Measurements from ENCODE around the gene CEACAM16. TPM values are rescaled to one million over a fixed set of nuclear protein-coding genes. Genes with fewer than 3 reads are reported as not detected.
A peak's percentile ranks its signal among the peaks of the same experiment; 100 is the strongest.

The CEACAM16 gene
- total and polyA plus RNA-seq, 9 of the 15 experiments (the other 6 are each of a cell fraction or from before 2014, with no cell fraction given), result not detected

DNA sequence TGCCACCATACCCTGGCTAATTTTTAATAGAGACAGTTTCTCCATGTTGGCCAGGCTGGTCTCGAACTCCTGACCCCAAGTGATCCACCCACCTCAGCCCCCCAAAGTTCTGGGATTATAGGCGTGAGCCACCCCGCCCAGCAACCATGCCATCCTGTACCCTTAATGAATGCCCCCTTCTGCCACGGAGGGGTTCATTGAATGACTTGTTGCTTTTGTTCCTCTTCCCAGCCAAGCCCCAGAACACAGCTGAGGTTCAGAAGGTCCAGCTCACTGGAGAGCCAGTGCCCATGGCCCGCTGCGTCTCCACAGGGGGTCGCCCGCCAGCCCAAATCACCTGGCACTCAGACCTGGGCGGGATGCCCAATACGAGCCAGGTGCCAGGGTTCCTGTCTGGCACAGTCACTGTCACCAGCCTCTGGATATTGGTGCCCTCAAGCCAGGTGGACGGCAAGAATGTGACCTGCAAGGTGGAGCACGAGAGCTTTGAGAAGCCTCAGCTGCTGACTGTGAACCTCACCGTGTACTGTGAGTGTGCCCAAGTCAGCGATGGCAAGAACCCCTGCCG, 49.3 kb upstream of the CEACAM16 start:
- FAIRE-seq (no peak), ATAC-seq (no peak), DNase-seq (ENCODE audit: extremely low read depth in 1 of 4, low spot score in 3 of 4) (no peak)
- peaks cover 25% of the 10 kb centered on the region; the same call in 2 of the 3 replicates for H3K36me3 ChIP-seq (ENCODE audit: control insufficient read depth, insufficient read depth, low read length)
- H3K9me3 ChIP-seq (replicated peaks; ENCODE audit: control insufficient read depth, insufficient read depth, low read depth, low read length), result no peaks in the 10 kb centered on the region
- BruUV-seq (replicated peaks), result no TSS peak
- ChIA-PET POLR2A (interaction anchor here (1.6 kb wide), 1 partner anchor 8 kb away, joined by 5 read pairs; no protein-coding TSS in a partner anchor), CTCF (ENCODE audit: low intra/inter-chr PET ratio) (no interaction called here)
- peaks cover 0 to 14% of the 10 kb centered on the region in 2 experiments; a peak in 2 of 5 replicates for H3K4me1 ChIP-seq (replicated peaks in 1 of 2; ENCODE audit: control insufficient read depth in 2 of 2, insufficient read depth in 2 of 2, low read length in 2 of 2)
- H3K27me3 ChIP-seq (ENCODE audit: control insufficient read depth in 2 of 2, insufficient read depth in 2 of 2, low read length in 2 of 2), result no peaks in the 10 kb centered on the region
- H4K20me1 ChIP-seq (replicated peaks; ENCODE audit: control insufficient read depth, insufficient read depth, low read length), result no peaks in the 10 kb centered on the region
- H3K79me2 ChIP-seq (ENCODE audit: control insufficient read depth, insufficient read depth, low read length), result no peaks in the 10 kb centered on the region
- H3K9me1 ChIP-seq (ENCODE audit: control insufficient read depth, insufficient read depth, low read length), result no peaks in the 10 kb centered on the region
- in situ Hi-C loops (cut with MboI), result no loop called here
- TF ChIP-seq E2F4 (CRISPR knock-in tag; IDR thresholded peaks at IDR 0.05; ENCODE audit: low read depth) (no peak), RBFOX2 (IDR thresholded peaks at IDR 0.05; ENCODE audit: low read depth, low read length) (0 out of 2 replicates have a peak, but pooled peaks have one; percentile 16)
- no peak overlapping the region for H3K27ac ChIP-seq (ENCODE audit: extremely low read depth, low read depth, low read length)
- intact Hi-C loops (cut with micrococcal nuclease), result no loop called here
- H3K9ac ChIP-seq (ENCODE audit: insufficient read depth in 1 of 2, low read depth in 2 of 2, low read length in 2 of 2), result no peak overlapping the region
- H3K4me2 ChIP-seq (ENCODE audit: insufficient read depth, low read length), result no peak overlapping the region
- no peak overlapping the region for H3K4me3 ChIP-seq
- WGBS (ENCODE audit: insufficient coverage, low coverage, missing lambda C conversion rate), result 65% methylated on average over 14 of the region's 15 CpGs
- no peak overlapping the region for H2AFZ ChIP-seq (ENCODE audit: low read depth, low read length)

DNA sequence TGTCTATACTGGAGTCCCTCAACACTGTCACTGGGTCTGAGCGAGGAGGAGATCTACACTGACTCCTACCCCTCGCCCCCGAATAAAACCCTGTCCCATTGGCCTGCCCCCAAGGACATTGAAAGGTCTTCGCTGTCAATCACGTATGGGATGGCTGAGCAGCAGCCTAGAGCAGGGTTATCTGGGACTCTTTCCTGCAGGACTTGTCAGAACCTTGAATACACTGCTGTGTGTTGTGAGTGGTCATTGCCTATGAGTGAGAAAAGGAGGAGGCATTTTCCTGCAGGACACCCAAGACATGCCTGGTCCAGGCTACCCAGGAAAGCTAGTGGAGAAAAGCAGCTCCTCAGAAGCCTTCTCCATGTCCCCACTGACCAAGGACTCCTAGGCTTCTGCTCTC, 45.6 kb upstream of the CEACAM16 start:
- H3K4me2 ChIP-seq (ENCODE audit: insufficient read depth, low read length), result no peak overlapping the region
- no peak for ATAC-seq
- DNase-seq (ENCODE audit: extremely low read depth in 1 of 4, low spot score in 3 of 4), result no peak
- H3K79me2 ChIP-seq (ENCODE audit: control insufficient read depth, insufficient read depth, low read length), result no peaks in the 10 kb centered on the region
- TF ChIP-seq ZNF239 (CRISPR knock-in tag; IDR thresholded peaks at IDR 0.05) (peak; percentile 99), SIRT6 (IDR thresholded peaks at IDR 0.05; ENCODE audit: low read depth, low read length) (no peak), PKNOX1 (IDR thresholded peaks at IDR 0.05) (peak; percentile 61), KLF1 (tag; IDR thresholded peaks at IDR 0.05) (no peak)
- TF ChIP-seq, protein P1, sequence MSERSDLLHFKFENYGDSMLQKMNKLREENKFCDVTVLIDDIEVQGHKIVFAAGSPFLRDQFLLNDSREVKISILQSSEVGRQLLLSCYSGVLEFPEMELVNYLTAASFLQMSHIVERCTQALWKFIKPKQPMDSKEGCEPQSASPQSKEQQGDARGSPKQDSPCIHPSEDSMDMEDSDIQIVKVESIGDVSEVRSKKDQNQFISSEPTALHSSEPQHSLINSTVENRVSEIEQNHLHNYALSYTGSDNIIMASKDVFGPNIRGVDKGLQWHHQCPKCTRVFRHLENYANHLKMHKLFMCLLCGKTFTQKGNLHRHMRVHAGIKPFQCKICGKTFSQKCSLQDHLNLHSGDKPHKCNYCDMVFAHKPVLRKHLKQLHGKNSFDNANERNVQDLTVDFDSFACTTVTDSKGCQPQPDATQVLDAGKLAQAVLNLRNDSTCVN (CRISPR knock-in tag; IDR thresholded peaks at IDR 0.05), result no peak
- H3K9me1 ChIP-seq (ENCODE audit: control insufficient read depth, insufficient read depth, low read length), result no peaks in the 10 kb centered on the region
- intact Hi-C loops (cut with micrococcal nuclease), result no loop called here
- H3K27ac ChIP-seq (ENCODE audit: extremely low read depth, low read depth, low read length), result no peak overlapping the region
- in situ Hi-C loops (cut with MboI), result no loop called here
- BruUV-seq (replicated peaks), result no TSS peak
- no peak overlapping the region; a peak in 1 of 4 replicates for H3K9ac ChIP-seq (ENCODE audit: insufficient read depth in 1 of 2, low read depth in 2 of 2, low read length in 2 of 2)
- no peak overlapping the region for H3K4me3 ChIP-seq
- peaks cover 0 to 13% of the 10 kb centered on the region in 2 experiments; a peak in 2 of 5 replicates for H3K4me1 ChIP-seq (replicated peaks in 1 of 2; ENCODE audit: control insufficient read depth in 2 of 2, insufficient read depth in 2 of 2, low read length in 2 of 2)
- H3K9me3 ChIP-seq (replicated peaks; ENCODE audit: control insufficient read depth, insufficient read depth, low read depth, low read length), result no peaks in the 10 kb centered on the region
- FAIRE-seq, result no peak
- no peaks in the 10 kb centered on the region for H3K27me3 ChIP-seq (ENCODE audit: control insufficient read depth in 2 of 2, insufficient read depth in 2 of 2, low read length in 2 of 2)
- no peak overlapping the region for H2AFZ ChIP-seq (ENCODE audit: low read depth, low read length)
- WGBS (ENCODE audit: insufficient coverage, low coverage, missing lambda C conversion rate), result 53% methylated on average over 5 of the region's 5 CpGs
- POLR2A ChIA-PET, result interaction anchor here (1.0 to 1.3 kb wide), 2 partner anchors 9 to 426 kb away, joined by 3 to 5 read pairs; partner anchors contain the start of gene GEMIN7
- H4K20me1 ChIP-seq (replicated peaks; ENCODE audit: control insufficient read depth, insufficient read depth, low read length), result no peaks in the 10 kb centered on the region
- CTCF ChIA-PET (ENCODE audit: low intra/inter-chr PET ratio), result no interaction called here
- peaks cover 30% of the 10 kb centered on the region; the same call in 2 of the 3 replicates for H3K36me3 ChIP-seq (ENCODE audit: control insufficient read depth, insufficient read depth, low read length)
